ENCODE measurements around the gene KCNJ2.

Gene KCNJ2

DNA sequence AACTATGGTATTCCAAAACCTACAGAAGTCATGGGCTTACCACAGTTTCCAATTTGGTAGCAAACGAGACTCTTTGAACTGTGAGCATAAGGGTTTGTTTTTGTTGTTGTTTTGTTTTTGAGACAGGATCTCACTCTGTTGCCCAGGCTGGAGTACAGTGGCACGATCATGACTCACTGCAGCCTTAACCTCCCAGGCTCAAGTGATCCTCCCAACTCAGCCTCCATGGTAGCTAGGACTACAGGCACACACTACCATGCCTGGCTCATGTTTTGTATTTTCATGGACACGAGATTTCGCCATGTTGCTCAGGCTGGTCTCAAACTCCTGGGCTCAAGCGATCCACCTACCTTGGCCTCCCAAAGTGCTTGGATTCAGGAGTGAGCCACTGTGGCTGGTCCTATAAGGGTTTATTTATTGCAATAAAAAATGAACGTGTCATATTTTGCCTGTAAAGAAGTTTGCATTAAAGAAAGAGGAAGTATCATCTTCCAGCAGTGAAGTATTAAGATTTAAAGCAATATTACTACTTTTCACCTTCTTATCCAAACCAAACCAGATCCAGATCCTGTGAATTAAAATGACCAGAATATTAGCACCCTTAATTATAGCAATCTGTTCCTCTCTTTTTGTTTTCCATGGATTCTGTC is 37.2 kb downstream of the KCNJ2 start:
- DNase-seq = no peak

DNA sequence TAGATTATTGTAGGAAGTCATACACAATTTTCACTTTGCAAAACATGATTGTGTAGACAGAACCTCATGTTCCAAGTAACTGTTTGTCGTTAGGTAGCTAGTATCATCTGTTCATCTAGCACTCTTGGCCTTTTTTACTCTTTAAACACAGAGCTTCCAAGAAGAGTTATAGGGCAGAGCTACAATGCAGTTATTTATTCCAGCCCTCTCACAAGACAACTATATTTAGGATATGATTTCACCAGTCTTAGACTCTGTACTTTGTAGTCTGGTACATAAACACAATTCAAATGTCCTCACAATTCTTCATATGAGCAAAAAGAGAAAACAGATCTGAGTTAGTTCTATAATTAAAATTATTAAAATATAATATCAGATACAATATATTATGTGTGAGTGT is 37.9 kb downstream of the KCNJ2 start:
- DNase-seq = no peak

DNA sequence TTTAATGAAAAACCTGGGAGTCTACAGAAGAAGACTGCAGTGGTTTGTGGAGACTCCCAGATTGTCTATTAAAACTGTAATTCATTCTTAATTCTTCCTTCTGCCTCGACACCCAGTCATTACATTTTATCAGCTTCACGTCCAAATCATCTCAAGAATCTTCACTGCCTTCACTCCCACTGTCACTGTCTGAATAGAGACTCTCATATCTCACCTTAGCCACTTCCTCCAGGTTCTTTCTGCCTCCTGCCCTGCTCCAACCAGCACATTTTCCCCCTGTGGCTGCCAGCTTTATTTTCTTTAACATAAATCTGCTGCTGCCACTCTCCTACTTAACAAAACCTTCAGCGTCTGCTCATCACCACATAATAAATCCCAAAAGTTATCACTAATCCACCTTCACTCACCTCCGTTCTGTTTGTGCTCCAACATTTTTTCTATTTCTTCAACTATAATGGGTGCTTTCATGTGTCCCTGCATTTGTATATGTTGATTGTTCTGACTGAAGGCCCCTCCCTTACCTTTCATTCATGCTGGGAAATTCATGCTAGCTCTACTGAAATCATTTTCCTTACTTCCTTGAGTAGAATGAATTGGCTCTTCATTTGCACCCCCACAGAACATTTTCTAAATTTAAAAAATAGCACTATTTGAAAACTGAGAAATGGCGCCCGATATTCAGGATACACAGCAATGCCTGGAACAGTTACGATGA is 38.9 kb downstream of the KCNJ2 start:
- DNase-seq = no peak

GRCh38 chr17:70208825-70209555 is 39.7 kb downstream of the KCNJ2 start:
- no peak for DNase-seq

- no peak for DNase-seq
Observed at GRCh38 chr17:70215656-70216055, 46.3 kb downstream of the KCNJ2 start.

DNA sequence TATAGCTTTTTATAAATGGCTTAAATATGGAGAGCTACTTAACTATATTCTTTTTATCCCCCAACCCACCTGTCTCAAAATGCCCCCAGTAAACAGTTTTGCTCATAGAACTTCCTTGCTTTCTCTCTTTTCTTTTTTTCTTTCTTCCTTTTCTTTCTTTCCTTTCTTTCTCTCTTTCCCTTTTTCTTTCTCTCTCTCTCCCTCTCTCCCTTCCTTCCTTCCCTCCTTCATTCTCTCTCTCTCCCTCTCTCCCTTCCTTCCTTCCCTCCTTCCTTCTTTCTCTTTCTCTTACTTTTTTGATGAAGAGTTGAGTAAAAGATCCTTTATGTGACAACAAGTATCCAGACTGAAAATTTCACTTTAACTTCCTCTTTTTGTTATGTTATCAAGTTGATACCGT is 48.2 kb downstream of the KCNJ2 start:
- DNase-seq = no peak

DNA sequence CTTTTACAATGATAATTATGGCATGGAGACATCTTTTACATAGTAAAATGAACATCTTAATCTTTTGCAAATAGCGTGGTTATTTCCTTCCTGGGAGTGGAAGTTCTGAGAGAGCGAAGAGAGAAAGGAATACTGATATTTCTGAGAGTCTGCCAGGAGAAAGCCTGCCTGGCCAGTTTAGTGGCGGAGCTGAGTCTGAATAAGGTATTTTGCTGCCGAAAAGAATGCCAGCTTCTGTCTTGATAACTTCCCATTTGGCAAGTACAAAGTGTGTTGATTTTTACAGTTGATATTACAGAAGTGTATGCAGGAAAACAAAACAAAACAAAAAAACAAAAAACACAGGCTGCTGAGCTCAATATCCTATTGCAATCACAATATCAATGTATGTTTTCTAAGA is 55.9 kb downstream of the KCNJ2 start:
- DNase-seq = no peak

Data from NK-92 treated with Interleukin-12 subunit alpha and Interleukin-12 subunit beta, amount 100 ng/mL, for 24 hours (cell line).